Fibroblast of villous mesenchyme (primary cell): Measurements from ENCODE around the gene KCNAB1. TPM values are rescaled to one million over a fixed set of nuclear protein-coding genes. Genes with fewer than 3 reads are reported as not detected.
A peak's percentile ranks its signal among the peaks of the same experiment; 100 is the strongest.

ENCODE experiments used
- DNase-seq: peaks from one replicate; pipeline ENCODE4 v3.0.0-alpha.2; 2010; ENCODE audit warnings: low read depth
- H3K4me3 ChIP-seq: 2 replicates; pipeline ENCODE4 v1.5.1; 2011; ENCODE audit warnings: low read depth, mild to moderate bottlenecking, low read length
- total RNA-seq: library from RNA; depleted of rRNA; stranded (reverse); fragments of >200 nt; gene quantifications from 2 replicates; pipeline ENCODE4 v1.2.3, GENCODE V29; 2012
- TF ChIP-seq, protein P1 (sequence below): IDR thresholded peaks from 2 replicates; pipeline ENCODE4 v1.5.1; 2012; ENCODE audit warnings: low read depth, mild to moderate bottlenecking, low read length; ENCODE audit not compliant: insufficient read depth

KCNAB1 gene
- total RNA-seq, 1 donor: not detected

DNA sequence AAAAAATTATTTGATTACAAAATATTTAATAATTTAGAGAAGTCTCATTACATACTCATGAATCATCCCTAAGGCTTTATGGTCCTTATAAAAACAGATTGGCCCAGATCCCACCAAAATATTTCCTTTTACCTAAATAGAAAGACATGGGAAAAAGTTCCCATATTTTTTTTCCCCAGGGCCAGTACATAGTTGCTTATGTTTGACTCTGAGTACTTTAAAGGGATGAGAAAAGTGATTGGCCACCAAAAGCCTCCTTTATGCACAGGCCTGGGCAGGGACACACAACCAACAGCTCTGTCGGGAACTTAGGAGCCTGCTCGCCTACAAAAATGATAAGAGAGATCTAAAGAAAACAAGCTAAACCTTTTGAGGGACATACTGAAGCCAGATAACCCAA lies 22.3 kb downstream of the KCNAB1 start:
- DNase-seq: no peak
- H3K4me3 ChIP-seq: no peak overlapping the region
- TF ChIP-seq, protein P1, sequence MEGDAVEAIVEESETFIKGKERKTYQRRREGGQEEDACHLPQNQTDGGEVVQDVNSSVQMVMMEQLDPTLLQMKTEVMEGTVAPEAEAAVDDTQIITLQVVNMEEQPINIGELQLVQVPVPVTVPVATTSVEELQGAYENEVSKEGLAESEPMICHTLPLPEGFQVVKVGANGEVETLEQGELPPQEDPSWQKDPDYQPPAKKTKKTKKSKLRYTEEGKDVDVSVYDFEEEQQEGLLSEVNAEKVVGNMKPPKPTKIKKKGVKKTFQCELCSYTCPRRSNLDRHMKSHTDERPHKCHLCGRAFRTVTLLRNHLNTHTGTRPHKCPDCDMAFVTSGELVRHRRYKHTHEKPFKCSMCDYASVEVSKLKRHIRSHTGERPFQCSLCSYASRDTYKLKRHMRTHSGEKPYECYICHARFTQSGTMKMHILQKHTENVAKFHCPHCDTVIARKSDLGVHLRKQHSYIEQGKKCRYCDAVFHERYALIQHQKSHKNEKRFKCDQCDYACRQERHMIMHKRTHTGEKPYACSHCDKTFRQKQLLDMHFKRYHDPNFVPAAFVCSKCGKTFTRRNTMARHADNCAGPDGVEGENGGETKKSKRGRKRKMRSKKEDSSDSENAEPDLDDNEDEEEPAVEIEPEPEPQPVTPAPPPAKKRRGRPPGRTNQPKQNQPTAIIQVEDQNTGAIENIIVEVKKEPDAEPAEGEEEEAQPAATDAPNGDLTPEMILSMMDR: no peak

DNA sequence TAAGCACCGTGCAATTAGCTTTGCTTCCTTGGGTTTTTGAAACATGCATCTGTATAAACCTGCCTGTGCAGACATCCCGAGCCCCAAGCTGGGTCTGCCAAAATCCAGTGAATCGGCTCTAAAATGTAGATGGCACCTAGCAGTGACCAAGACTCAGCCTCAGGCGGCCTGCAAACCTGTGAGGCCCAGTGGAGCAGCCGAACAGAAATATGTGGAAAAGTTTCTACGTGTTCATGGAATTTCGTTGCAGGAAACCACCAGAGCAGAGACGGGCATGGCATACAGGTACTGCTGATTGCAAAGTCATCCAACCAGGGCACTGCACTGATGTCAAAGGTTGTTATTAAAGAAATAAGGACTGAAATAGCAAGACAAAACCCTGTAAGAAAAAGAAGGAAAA lies 22.8 kb downstream of the KCNAB1 start:
- TF ChIP-seq, protein P1: no peak
- DNase-seq: no peak
- H3K4me3 ChIP-seq: no peak overlapping the region

DNA sequence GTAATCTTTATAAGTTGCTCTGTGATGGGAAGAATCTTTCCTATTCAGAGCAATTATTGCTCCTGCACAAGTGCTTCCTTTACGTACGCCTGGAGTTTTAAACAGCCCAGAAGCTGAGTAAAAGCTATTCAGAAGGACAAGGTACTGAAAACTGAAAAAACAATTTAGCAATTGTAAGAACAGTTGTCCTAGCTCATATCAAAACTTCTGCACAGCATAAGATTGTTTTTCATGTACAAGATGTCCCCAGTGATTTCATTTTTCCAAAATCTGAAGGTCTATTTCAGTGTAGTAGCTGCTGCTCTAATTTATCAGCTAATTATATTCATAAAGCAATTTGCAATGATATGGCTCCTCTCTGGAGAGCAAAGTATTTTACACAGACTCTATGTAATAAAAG lies 23.7 kb downstream of the KCNAB1 start:
- TF ChIP-seq, protein P1: no peak
- no peak overlapping the region for H3K4me3 ChIP-seq
- no peak for DNase-seq

DNA sequence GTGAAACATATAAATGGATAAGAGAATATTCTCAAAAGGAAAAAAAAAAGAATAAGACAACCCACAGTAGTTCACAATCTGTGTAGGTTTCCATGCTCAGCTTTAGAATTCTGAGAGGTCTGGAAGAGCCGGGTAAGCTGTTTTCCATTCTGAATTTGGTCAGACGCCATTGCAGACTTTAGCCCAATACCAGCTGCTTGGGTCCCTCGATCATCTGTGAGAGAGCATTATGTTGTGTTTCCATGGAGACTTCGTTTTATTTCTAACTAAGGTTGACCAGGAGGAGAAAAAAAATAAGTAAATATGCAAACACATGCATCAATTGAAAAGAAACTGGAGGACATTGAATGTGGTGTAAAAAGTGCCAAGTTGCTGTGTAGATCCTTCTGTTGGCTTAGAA lies 25.5 kb downstream of the KCNAB1 start:
- TF ChIP-seq, protein P1: no peak
- DNase-seq: no peak

DNA sequence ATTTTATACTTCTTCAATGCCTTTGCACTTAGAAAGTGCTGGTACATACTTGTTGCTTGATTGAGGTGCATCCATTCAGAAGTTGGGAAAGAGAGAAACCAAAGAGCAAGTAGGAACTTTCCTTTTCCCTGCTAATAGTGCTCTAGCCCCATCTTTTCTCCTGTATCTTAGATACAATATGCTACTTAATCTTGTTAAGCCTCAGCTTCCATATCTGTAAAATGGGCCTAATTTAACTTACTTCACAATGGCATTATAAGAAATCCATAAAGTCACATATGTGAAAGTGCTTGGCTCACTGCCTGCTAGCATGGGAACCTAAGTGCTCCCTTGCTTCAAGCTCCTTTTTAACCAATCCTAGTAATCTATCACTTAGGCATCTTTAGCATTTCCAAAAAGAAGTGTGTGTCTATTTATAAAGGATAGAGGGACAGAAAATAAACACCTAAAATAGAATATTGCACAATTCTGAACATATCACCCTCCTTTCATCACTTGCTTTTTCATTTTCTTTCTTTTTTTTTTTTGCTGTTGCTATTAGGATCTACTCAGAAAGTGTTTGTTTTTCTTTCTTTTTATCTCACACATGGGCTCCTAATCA lies 28.1 kb downstream of the KCNAB1 start:
- H3K4me3 ChIP-seq: no peak overlapping the region
- no peak for DNase-seq
- TF ChIP-seq, protein P1: no peak

More for the DNA sequence above, 25.5 kb downstream of the KCNAB1 start:
- H3K4me3 ChIP-seq: no peak overlapping the region

DNA sequence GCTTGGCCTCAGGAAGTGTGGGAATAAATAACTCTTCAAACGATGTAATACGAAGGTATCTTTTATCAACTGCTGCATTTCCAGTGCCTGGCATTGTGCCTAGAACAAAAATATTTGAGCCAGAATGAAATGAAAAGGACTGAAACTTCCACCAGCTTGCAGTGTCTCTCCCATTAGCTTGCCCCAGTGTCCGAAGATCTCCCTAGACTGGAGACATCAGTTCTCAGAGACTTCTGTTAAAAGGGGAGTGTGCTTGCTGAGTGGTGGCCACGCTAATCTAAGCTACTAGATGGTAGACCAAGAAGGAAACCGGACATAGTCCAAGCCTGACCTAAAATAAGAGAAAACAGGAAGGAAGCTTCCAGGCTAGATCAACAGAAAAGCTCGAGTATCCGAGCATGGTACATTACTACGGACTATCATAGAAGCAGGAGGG lies 28.6 kb downstream of the KCNAB1 start:
- TF ChIP-seq, protein P1: no peak
- DNase-seq: peak; percentile 18
- no peak overlapping the region for H3K4me3 ChIP-seq

DNA sequence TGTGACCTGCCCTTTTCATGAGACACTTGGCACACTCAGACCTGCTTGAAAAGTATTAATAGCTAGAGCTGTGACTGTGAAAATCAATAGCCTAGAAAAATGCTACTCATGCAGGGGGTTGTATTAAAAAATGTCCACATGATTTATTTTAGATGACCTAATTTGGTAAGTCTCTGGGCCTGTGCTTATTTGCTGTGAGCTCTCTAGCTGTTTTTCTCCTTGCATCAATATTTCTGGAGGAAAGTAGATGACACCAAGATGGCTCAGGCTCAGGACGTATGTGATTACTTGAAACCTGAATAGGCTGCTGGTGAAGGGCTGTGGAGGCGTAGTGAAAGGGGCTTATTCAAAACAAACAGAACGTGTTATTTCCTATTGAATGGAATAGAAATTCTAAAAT lies 29.5 kb downstream of the KCNAB1 start:
- H3K4me3 ChIP-seq: no peak overlapping the region
- TF ChIP-seq, protein P1: no peak
- DNase-seq: no peak
